K562 (cell line): ENCODE results near the gene PYDC1. TPM values are rescaled to one million over a fixed set of nuclear protein-coding genes. Genes with fewer than 3 reads are reported as not detected.

Experiments used
- ATAC-seq: fragments of 200-7000 bp; cut with Tn5 transposase; 3 replicates; pipeline ENCODE4 v1.9.1; 2020; ENCODE audit warnings: moderate library complexity
- BruUV-seq: library from RNA; stranded (reverse); fragments of 400-500 nt; replicated peaks from 2 replicates; lab custom pipeline; 2021; lab: Mats Ljungman, UMichigan
- CTCF ChIA-PET: fragments of 300-600 bp; formaldehyde crosslinking; extraction: SDS; loops from one replicate; lab custom pipeline; 2021; ENCODE audit warnings: low intra/inter-chr PET ratio; lab: Yijun Ruan, JAX
- POLR2A ChIA-PET: fragments of 300-600, 350-650 bp; sonication (Branson Sonifier 250); formaldehyde crosslinking; extraction: SDS; loops from one replicate; lab custom pipeline; 2021; ENCODE audit warnings: antibody characterized with exemption, inconsistent platforms; lab: Yijun Ruan, JAX
- DNase-seq, 4 experiments: peaks; one replicate each; pipeline versions ENCODE4 v3.0.0 to v3.0.0-alpha.2; 2011 to 2018; ENCODE audit warnings: low spot score in 3 of 4, mixed read lengths in 3 of 4; ENCODE audit errors: extremely low read depth in 1 of 4
- FAIRE-seq: peaks from 2 replicates; lab custom pipeline; 2011; peaks lifted over from hg19 to GRCh38; lab: Jason Lieb, UNC
- H2AFZ ChIP-seq: 2 replicates; pipeline ENCODE4 v1.6.0; 2011; ENCODE audit warnings: low read depth, low read length, control low read depth, inconsistent platforms
- H3K27ac ChIP-seq: fragments of 200-600 bp; 3 replicates; pipeline ENCODE4 v1.8.0; 2011; ENCODE audit warnings: low read depth, mild to moderate bottlenecking, control low read depth, inconsistent platforms, low read length, moderate library complexity, mixed read lengths; ENCODE audit errors: extremely low read depth
- H3K27me3 ChIP-seq, 2 experiments: fragments of 300-600 bp in 1 of 2; 2 replicates in 1 of 2; 3 replicates in 1 of 2; pipeline versions ENCODE4 v1.6.0 to v1.8.0; 2011; ENCODE audit warnings: inconsistent platforms in 2 of 2, low read length in 2 of 2, mild to moderate bottlenecking in 1 of 2, mixed read lengths in 1 of 2, moderate library complexity in 1 of 2; ENCODE audit not compliant: control insufficient read depth in 2 of 2, insufficient read depth in 2 of 2
- H3K36me3 ChIP-seq: fragments of 300-600 bp; 3 replicates; pipeline ENCODE4 v1.8.0; 2011; ENCODE audit warnings: mild to moderate bottlenecking, low read length, inconsistent platforms; ENCODE audit not compliant: control insufficient read depth, insufficient read depth
- H3K4me1 ChIP-seq, 2 experiments: fragments of 200-600 bp in 1 of 2; replicated peaks in 1 of 2; 2 replicates in 1 of 2; 3 replicates in 1 of 2; pipeline versions ENCODE4 v1.5.1 to v1.8.0; 2011; ENCODE audit warnings: inconsistent platforms in 2 of 2, low read length in 2 of 2, mild to moderate bottlenecking in 1 of 2, mixed read lengths in 1 of 2, moderate library complexity in 1 of 2; ENCODE audit not compliant: control insufficient read depth in 2 of 2, insufficient read depth in 2 of 2
- H3K4me2 ChIP-seq: 2 replicates; pipeline ENCODE4 v1.6.1; 2011; ENCODE audit warnings: low read length, control low read depth, inconsistent platforms, mixed read lengths; ENCODE audit not compliant: insufficient read depth
- H3K4me3 ChIP-seq: fragments of 200-600 bp; sonication (generic), shearing (Covaris generic); 2 replicates; pipeline ENCODE4 v1.5.1; 2016; ENCODE audit warnings: control low read depth, inconsistent platforms
- H3K79me2 ChIP-seq: fragments of 200-600 bp; 3 replicates; pipeline ENCODE4 v1.8.0; 2011; ENCODE audit warnings: low read length, inconsistent platforms; ENCODE audit not compliant: control insufficient read depth, insufficient read depth
- H3K9ac ChIP-seq, 2 experiments: 2 replicates each; pipeline versions ENCODE4 v1.6.0 to v1.6.1; 2011; ENCODE audit warnings: low read depth in 2 of 2, low read length in 2 of 2, control low read depth in 1 of 2, inconsistent platforms in 1 of 2, mild to moderate bottlenecking in 1 of 2, mixed read lengths in 1 of 2; ENCODE audit not compliant: insufficient read depth in 1 of 2
- H3K9me1 ChIP-seq: one replicate; pipeline ENCODE4 v1.6.0; 2011; ENCODE audit warnings: inconsistent platforms, mild to moderate bottlenecking, low read length, moderate library complexity; ENCODE audit not compliant: control insufficient read depth, insufficient read depth
- H3K9me3 ChIP-seq: replicated peaks from 2 replicates; pipeline ENCODE4 v1.5.1; 2011; ENCODE audit warnings: low read depth, low read length, inconsistent platforms; ENCODE audit not compliant: control insufficient read depth, insufficient read depth
- H4K20me1 ChIP-seq: replicated peaks from 2 replicates; pipeline ENCODE4 v1.6.1; 2011; ENCODE audit warnings: low read length, inconsistent platforms, mixed read lengths; ENCODE audit not compliant: control insufficient read depth, insufficient read depth
- ARID3A ChIP-seq: IDR thresholded peaks from 2 replicates; pipeline ENCODE4 v1.6.1; 2012; ENCODE audit warnings: low read depth, low read length, improper control_type of control experiment, borderline replicate concordance
- C11orf30 ChIP-seq: fragments of 450-650 bp; IDR thresholded peaks from 2 replicates; pipeline ENCODE4 v1.6.1; 2016; ENCODE audit warnings: low read depth, mild to moderate bottlenecking
- CHD7 ChIP-seq: fragments of 200-600 bp; sonication (generic); IDR thresholded peaks from one replicate; pipeline ENCODE4 v1.6.1; 2012; ENCODE audit warnings: mild to moderate bottlenecking, low read depth, low read length, inconsistent platforms
- ZBTB33 ChIP-seq: sonication (generic); formaldehyde crosslinking; IDR thresholded peaks from 2 replicates; pipeline ENCODE4 v1.8.1; 2023; ENCODE audit warnings: mild to moderate bottlenecking, missing genetic modification reagents
- WGBS: fragments of 100-300 bp; shearing (Covaris generic); methylation state at CpG from one replicate; pipeline ENCODE4 v1.1.6; 2016; ENCODE audit warnings: low coverage, mixed read lengths; ENCODE audit not compliant: insufficient coverage; ENCODE audit errors: missing lambda C conversion rate; 5-methylcytosine and 5-hydroxymethylcytosine counted together
- in situ Hi-C: fragments of 300-500 bp; cut with MboI; formaldehyde crosslinking; loops from 4 replicates; pipeline ENCODE4 v1.15.0; 2018; ENCODE audit warnings: inconsistent platforms, mixed read lengths
- intact Hi-C: fragments of 100-400 bp; cut with micrococcal nuclease; formaldehyde crosslinking; loops from 2 replicates; pipeline ENCODE4 v1.14.2; 2022
- polyA plus RNA-seq, 8 experiments: library from polyadenylated mRNA; depleted of rRNA in 4 of 8; stranded (reverse) in 5 of 8; unstranded in 3 of 8; fragments of >200 nt; fragmentation: Nextera tagmentation in 2 of 8; fragmentation: Illumina TruSeq in 1 of 8; extraction: Ambion mirVana in 2 of 8; extraction: Trizol in 1 of 8; gene quantifications; 2 replicates each; pipeline versions ENCODE4 v1.2.1 to v1.2.3, GENCODE V29; 2011 to 2014; ENCODE audit warnings: inconsistent platforms in 1 of 8, missing spikeins in 1 of 8
- total RNA-seq, 7 experiments: library from RNA; depleted of rRNA in 6 of 7; stranded (reverse); fragments of >200 nt in 6 of 7; fragmentation: Illumina TruSeq in 2 of 7; extraction: Trizol in 2 of 7; gene quantifications; 2 replicates each; pipeline versions ENCODE4 v1.2.1 to v1.2.3, GENCODE V29; 2011 to 2021; ENCODE audit warnings: low replicate concordance in 1 of 7

PYDC1 gene
- total and polyA plus RNA-seq, 9 of the 15 experiments (the other 6 are each of a cell fraction or from before 2014, with no cell fraction given), result not detected

GRCh38 chr16:31223044-31223443, 6.1 kb upstream of the PYDC1 start:
- POLR2A ChIA-PET, result no interaction called here

More at GRCh38 chr16:31223044-31223443, 6.1 kb upstream of the PYDC1 start:
- Histone ChIP-seq H3K36me3 (no peaks in the 10 kb centered on the region), H3K27me3 (no peaks in the 10 kb centered on the region), H2AFZ (no peak overlapping the region), H3K9me3 (no peaks in the 10 kb centered on the region), H3K9ac (peak overlapping the region in 1 of 2 experiments; percentile 64; a peak in 2 of 4 replicates), H3K79me2 (no peaks in the 10 kb centered on the region), H3K4me2 (no peak overlapping the region), H3K9me1 (no peaks in the 10 kb centered on the region), H3K27ac (no peak overlapping the region), H3K4me3 (no peak overlapping the region), H3K4me1 (peaks cover 3 to 29% of the 10 kb centered on the region in 2 experiments; a peak in 3 of 5 replicates), H4K20me1 (no peaks in the 10 kb centered on the region)
- TF ChIP-seq CHD7 (no peak), ARID3A (no peak), ZBTB33 (CRISPR knock-in tag) (0 out of 2 replicates have a peak, but pooled peaks have one; percentile 22), C11orf30 (no peak)
- CTCF ChIA-PET, result no interaction called here
- intact Hi-C loops, result no loop called here
- FAIRE-seq (no peak), ATAC-seq (no peak), DNase-seq (peak in 1 of 4 experiments; percentile 11)
- WGBS, result 72% methylated on average over 5 of the region's 5 CpGs
- BruUV-seq, result no TSS peak
- in situ Hi-C loops, result no loop called here
